Lung (tissue), 12 donors: Measurements from ENCODE around the gene SLC30A7. TPM values are rescaled to one million over a fixed set of nuclear protein-coding genes. Genes with fewer than 3 reads are reported as not detected.

ENCODE experiments used
- ATAC-seq: fragments of 200-7000 bp; cut with Tn5 transposase; one replicate; pipeline ENCODE4 v1.9.1; 2020; ENCODE audit warnings: moderate number of reproducible peaks; ENCODE audit not compliant: insufficient read depth, low FRiP score
- DNase-seq, 3 donors: peaks; one replicate each; pipeline ENCODE4 v3.0.0-alpha.2; 2013 to 2017
- H3K27ac ChIP-seq, 2 donors: one replicate each; pipeline ENCODE4 v1.5.1; 2013; ENCODE audit warnings: mild to moderate bottlenecking in 2 of 2, moderate library complexity in 2 of 2, control low read depth in 1 of 2, inconsistent platforms in 1 of 2, low read depth in 1 of 2, low read length in 1 of 2
- H3K27me3 ChIP-seq, 3 donors: one replicate each; pipeline ENCODE4 v1.5.1; 2013; ENCODE audit warnings: low read length in 2 of 3; ENCODE audit not compliant: control insufficient read depth in 3 of 3, insufficient read depth in 3 of 3
- H3K36me3 ChIP-seq, 4 donors: one replicate each; pipeline ENCODE4 v1.5.1; 2013; ENCODE audit warnings: low read length in 4 of 4, mild to moderate bottlenecking in 1 of 4, moderate library complexity in 1 of 4; ENCODE audit not compliant: control insufficient read depth in 4 of 4, insufficient read depth in 4 of 4
- H3K4me1 ChIP-seq, 5 donors: one replicate each; pipeline ENCODE4 v1.5.1; 2013; ENCODE audit warnings: low read length in 5 of 5, mild to moderate bottlenecking in 2 of 5, moderate library complexity in 1 of 5; ENCODE audit not compliant: control insufficient read depth in 5 of 5, insufficient read depth in 5 of 5
- H3K4me3 ChIP-seq: one replicate; pipeline ENCODE4 v1.5.1; 2013; ENCODE audit warnings: mild to moderate bottlenecking, control low read depth, moderate library complexity
- H3K9ac ChIP-seq, 2 donors: one replicate each; pipeline ENCODE4 v1.5.1; 2013; ENCODE audit warnings: low read length in 2 of 2, control low read depth in 1 of 2; ENCODE audit not compliant: insufficient read depth in 1 of 2
- H3K9me3 ChIP-seq, 4 donors: one replicate each; pipeline ENCODE4 v1.5.1; 2013; ENCODE audit warnings: low read length in 3 of 4, mild to moderate bottlenecking in 1 of 4, moderate library complexity in 1 of 4; ENCODE audit not compliant: control insufficient read depth in 4 of 4, insufficient read depth in 3 of 4
- WGBS, 2 donors: extraction: QIAGEN DNeasy Blood & Tissue Kit; methylation state at CpG; one replicate each; pipeline ENCODE4 v1.1.7; 2013; 5-methylcytosine and 5-hydroxymethylcytosine counted together
- polyA plus RNA-seq, 2 donors: library from polyadenylated mRNA; stranded (reverse); fragments of 200-250 nt; gene quantifications; one replicate each; pipeline ENCODE4 v1.2.1, GENCODE V29; 2013
- total RNA-seq, 2 donors: library from RNA; depleted of rRNA in 1 of 2; stranded (reverse); fragments of >200 nt in 1 of 2; gene quantifications; one replicate each; pipeline ENCODE4 v1.2.1, GENCODE V29; 2014 to 2021
- TF ChIP-seq, protein P1 (sequence below): IDR thresholded peaks from 2 replicates; pipeline ENCODE4 v1.5.1; 2012; ENCODE audit warnings: mild to moderate bottlenecking; ENCODE audit errors: control extremely low read depth, extremely low read depth
- donor health status: control.
- donor health status: control.
- donor health status: Bipolar disorder and iron deficiency.
- donor health status: healthy.
- donor health status: DM: yes; HTN: yes; CAD: no.

The SLC30A7 gene
- total and polyA plus RNA-seq, 4 donors: 7.6 to 33.9 (median 19.6) TPM

DNA sequence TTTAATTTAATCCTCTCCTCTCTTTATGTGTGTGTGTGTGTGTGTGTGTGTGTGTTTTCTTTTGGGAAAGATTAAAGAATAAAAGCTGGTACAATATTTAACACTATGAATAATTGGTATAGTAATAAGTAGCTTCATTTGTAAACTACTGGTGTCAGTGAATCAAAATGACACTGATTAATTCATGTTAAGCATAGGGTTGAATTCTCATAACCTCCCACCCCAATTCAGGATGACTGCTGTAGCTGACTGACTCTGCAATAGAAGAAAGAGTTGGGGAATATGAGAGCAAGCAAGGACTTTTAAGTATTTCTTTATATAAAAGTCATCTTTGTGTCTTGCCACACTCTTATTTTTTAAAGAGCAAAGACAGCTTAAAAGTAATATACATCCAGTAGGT lies 13.1 kb downstream of the SLC30A7 start:
- Histone ChIP-seq H3K9ac (no peak overlapping the region), H3K27ac (no peak overlapping the region), H3K9me3 (peaks cover 0 to 3% (median 2%) of the 10 kb centered on the region in 4 donors), H3K4me3 (no peak overlapping the region), H3K4me1 (peaks cover 0 to 3% (median 0%) of the 10 kb centered on the region in 5 donors), H3K27me3 (no peaks in the 10 kb centered on the region), H3K36me3 (peaks cover 12 to 44% (median 35%) of the 10 kb centered on the region in 4 donors)
- ATAC-seq (no peak), DNase-seq (no peak)
- TF ChIP-seq, protein P1, sequence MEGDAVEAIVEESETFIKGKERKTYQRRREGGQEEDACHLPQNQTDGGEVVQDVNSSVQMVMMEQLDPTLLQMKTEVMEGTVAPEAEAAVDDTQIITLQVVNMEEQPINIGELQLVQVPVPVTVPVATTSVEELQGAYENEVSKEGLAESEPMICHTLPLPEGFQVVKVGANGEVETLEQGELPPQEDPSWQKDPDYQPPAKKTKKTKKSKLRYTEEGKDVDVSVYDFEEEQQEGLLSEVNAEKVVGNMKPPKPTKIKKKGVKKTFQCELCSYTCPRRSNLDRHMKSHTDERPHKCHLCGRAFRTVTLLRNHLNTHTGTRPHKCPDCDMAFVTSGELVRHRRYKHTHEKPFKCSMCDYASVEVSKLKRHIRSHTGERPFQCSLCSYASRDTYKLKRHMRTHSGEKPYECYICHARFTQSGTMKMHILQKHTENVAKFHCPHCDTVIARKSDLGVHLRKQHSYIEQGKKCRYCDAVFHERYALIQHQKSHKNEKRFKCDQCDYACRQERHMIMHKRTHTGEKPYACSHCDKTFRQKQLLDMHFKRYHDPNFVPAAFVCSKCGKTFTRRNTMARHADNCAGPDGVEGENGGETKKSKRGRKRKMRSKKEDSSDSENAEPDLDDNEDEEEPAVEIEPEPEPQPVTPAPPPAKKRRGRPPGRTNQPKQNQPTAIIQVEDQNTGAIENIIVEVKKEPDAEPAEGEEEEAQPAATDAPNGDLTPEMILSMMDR: no peak

DNA sequence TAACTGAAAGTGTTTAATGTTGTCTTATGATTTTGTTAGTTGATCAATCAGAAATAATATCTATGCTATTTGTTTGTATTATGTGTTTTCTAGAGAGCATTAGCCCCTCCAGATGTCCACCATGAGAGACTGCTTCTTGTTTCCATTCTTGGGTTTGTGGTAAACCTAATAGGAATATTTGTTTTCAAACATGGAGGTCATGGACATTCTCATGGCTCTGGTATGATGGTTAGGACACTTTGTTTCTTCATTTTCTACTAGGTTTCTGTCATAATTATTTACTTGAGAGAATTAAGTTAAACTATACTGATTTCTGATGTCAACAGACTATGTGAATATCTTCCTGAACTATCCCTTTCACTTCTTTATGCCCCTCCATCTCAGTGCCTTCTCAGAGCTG lies 16.1 kb downstream of the SLC30A7 start:
- H3K27me3 ChIP-seq: no peaks in the 10 kb centered on the region
- no peak for ATAC-seq
- no peak overlapping the region for H3K4me3 ChIP-seq
- TF ChIP-seq, protein P1: no peak
- no peak overlapping the region for H3K9ac ChIP-seq
- peaks cover 11 to 45% (median 26%) of the 10 kb centered on the region in 4 donors for H3K36me3 ChIP-seq
- DNase-seq: no peak
- no peak overlapping the region for H3K27ac ChIP-seq
- no peaks in the 10 kb centered on the region for H3K9me3 ChIP-seq
- H3K4me1 ChIP-seq: no peaks in the 10 kb centered on the region

DNA sequence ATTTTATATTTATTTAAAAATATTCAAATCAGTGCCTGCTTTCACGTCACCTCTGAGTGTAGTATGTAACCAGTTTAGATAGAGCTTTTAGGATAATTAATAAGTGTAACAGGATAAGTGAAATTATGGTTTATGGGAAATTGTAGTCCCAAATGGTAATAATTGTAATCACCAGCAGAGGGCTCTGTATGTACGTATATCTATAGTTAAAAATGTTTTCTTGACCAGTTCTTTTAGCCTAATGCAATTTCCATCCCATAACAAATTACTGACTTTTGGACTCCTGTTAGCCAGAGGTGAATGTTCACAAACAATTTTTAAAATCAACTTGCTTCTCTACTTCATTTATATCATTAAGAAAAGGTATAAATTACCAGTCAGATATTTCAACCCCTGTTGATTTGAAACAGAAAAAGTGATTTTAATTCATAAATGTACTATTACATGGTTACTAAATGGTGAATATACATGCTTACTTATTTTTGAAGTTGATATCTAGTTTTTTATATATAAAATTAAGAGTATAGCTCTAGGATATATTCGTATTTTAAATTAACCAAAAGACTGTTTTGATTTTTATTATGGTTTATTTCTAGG lies 25.3 kb downstream of the SLC30A7 start:
- TF ChIP-seq, protein P1: peak; percentile 66
- H3K9ac ChIP-seq: no peak overlapping the region

DNA sequence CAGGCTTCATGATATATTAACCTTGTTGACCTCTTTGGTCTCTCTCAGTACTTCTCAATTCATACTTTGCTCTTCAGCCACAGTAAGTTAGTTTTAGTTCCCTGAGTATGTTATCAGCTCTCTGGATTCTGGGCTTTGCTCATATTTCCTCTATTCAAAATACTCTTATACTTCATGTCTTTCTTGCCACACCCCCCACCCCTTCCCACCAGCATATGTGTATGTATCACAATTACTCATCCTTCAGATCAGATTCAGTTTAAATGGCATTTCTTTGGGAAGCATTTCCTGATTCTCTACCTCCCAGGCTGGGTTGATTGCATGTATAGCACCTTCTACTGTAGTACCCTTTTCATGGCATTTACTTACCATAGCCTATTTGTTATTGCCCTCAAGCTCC lies 28.3 kb downstream of the SLC30A7 start:
- no peaks in the 10 kb centered on the region for H3K9me3 ChIP-seq
- H3K36me3 ChIP-seq: peaks cover 6 to 13% (median 10%) of the 10 kb centered on the region in 4 donors
- H3K27ac ChIP-seq: no peak overlapping the region
- TF ChIP-seq, protein P1: no peak
- H3K4me1 ChIP-seq: peaks cover 0 to 4% (median 0%) of the 10 kb centered on the region in 5 donors
- H3K9ac ChIP-seq: peak overlapping the region in 1 of 2 donors; percentile 19
- H3K27me3 ChIP-seq: no peaks in the 10 kb centered on the region
- H3K4me3 ChIP-seq: no peak overlapping the region
- DNase-seq: no peak
- ATAC-seq: no peak

More for the DNA sequence above, 25.3 kb downstream of the SLC30A7 start:
- no peak overlapping the region for H3K27ac ChIP-seq
- peaks cover 8 to 17% (median 14%) of the 10 kb centered on the region in 4 donors for H3K36me3 ChIP-seq
- WGBS, 2 donors: 38 to 42% methylated on average over 3 of the region's 3 CpGs
- ATAC-seq: no peak
- H3K9me3 ChIP-seq: no peaks in the 10 kb centered on the region
- peaks cover 0 to 10% (median 0%) of the 10 kb centered on the region in 5 donors for H3K4me1 ChIP-seq
- no peaks in the 10 kb centered on the region for H3K27me3 ChIP-seq
- no peak overlapping the region for H3K4me3 ChIP-seq
- peak in 2 of 3 donors; percentile 83 to 85 for DNase-seq
